Measurements from ENCODE around the gene TMEM125.

GRCh38 chr1:43253876-43254275 is 15.9 kb upstream of the TMEM125 start:
- TF ChIP-seq CTCF (IDR thresholded peaks at IDR 0.05) (no peak), REST (IDR thresholded peaks at IDR 0.05; ENCODE audit: insufficient read depth in 1 of 2, low read depth in 2 of 2, low read length in 1 of 2) (no peak), SIN3A (IDR thresholded peaks at IDR 0.05; ENCODE audit: borderline replicate concordance, insufficient read depth, low read depth, low read length) (no peak)
